NCI-H128 (cell line): Measurements from ENCODE around the gene SCUBE1.
A peak's percentile ranks its signal among the peaks of the same experiment; 100 is the strongest.
"Not testable (repeated sequence)": the region's sequence is repeated elsewhere in the genome, so short reads cannot be mapped to it uniquely, and the experiment has no call there.

ENCODE experiments used
- DNase-seq: peaks from one replicate; lab custom pipeline; 2025; ENCODE audit not compliant: unreplicated experiment; lab: John Stamatoyannopoulos, UW

SCUBE1 gene

GRCh38 chr22:43281394-43281793, 61.8 kb downstream of the SCUBE1 start:
- DNase-seq, result no peak

GRCh38 chr22:43280523-43280886, 62.7 kb downstream of the SCUBE1 start:
- DNase-seq, result not testable (repeated sequence)

DNA sequence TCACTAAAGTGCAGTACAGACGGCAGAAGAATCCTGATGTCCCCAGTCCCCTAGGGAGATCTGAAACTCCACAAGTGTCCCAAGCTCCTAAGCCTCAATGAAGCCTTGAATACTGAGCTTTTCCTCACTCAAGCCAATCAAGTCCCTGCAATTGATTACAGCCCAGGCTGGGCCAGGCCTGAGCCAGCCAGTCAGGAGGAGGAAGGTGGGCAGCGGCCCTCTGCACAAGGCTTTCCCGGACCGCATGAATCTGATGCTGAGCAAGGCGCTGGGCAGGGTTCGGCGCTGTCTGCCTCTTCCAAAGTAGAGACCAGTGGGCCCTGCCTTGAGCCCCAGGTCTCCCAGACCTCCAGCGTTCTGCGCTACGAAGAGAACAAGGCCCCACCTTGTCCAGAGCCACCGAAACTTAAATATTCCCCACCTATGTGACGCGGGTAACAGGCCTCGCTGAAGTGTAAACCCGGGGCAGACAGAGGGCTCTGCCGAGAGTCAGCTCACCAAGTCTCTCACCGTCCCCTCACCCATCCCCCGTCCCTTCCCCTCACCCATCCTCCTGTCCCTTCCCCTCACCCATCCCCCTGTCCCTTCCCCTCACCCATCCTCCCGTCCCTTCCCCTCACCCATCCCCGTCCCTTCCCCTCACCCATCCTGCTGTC, 63.2 kb downstream of the SCUBE1 start:
- DNase-seq, result no peak

DNA sequence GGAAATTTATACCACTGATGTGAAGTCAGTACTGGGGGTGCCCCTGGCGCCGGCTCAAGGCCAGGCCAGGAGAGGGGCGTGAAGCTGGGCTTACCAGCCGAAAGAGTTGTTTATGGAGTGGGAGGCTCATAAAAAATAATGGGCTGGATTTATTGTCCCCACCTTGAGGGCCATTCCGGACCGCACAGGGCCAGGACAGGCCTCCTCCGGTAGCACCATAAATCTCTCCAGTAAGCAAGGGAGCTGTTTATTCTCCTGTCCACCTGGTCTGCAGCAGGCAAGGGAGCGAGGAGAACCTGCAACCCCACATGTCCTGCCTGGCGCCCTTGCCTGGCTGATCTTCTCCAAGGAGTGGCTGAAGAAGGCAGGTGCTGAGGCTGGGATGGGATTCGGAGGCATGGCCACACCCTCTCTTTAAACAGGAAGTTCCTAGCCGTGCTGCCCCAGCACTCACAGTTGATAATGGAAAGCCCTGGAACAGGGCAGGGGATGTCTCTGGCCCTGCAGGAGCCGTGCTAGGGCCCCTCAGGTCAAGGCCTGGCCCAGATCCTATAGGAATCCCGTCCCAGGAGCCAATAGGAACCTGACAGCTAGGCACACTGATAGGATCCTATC, 65.1 kb downstream of the SCUBE1 start:
- no peak for DNase-seq

DNA sequence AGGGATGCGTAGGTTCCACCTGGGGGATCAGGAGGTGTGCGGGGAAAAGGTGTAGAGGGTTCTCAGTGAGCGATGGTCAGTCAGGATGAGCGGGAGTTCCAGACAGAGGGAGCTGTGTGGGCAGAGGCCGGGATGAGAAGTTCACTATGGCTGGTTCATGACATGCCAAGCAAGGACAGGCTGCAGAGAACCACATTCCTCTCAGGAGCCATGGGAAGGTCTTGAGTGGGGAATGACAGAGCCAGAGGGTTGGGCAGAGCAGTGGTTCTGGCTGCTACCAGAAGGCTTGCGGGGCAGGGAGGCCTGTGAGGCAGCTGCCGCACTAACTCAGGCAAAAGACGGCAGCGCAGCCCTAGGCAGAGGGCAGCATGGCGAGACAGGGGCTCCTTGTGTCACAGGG, 66.1 kb downstream of the SCUBE1 start:
- no peak for DNase-seq

- DNase-seq, result no peak
These were observed 66.9 kb downstream of the SCUBE1 start for GRCh38 chr22:43276321-43276720.

- no peak for DNase-seq
These were observed 67.4 kb downstream of the SCUBE1 start for GRCh38 chr22:43275545-43276317.

DNA sequence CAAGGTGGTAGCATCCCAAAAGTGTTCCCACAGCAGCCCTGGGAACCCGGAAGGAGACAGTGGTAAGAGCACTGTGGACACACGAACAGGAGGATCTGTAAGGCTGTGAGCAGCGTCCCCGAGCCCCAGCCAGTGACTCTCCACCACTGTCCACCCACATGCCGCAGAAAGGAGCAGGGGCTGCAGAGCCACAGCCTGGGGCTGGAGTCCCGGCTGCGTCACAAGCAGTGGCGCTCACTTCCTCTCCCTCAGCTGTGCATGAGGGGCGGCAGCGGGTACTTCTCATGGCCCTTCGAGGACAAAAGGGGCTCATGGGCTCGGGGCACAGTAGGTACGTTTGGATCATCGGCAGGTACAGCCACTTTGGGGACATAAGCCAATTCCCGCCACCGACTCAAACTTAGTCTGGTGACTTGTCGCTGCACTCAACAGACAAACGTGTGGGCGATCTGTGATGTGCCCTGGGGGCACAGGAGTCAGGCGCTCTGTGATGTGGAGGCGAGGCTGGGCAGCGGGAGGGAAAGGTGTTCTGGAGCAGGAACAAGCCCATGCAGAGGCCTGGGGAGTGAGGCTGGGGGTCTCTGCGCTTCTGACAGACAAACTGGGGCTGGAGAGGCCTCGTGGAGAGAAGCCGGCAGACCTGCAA, 68.5 kb downstream of the SCUBE1 start:
- no peak for DNase-seq

DNA sequence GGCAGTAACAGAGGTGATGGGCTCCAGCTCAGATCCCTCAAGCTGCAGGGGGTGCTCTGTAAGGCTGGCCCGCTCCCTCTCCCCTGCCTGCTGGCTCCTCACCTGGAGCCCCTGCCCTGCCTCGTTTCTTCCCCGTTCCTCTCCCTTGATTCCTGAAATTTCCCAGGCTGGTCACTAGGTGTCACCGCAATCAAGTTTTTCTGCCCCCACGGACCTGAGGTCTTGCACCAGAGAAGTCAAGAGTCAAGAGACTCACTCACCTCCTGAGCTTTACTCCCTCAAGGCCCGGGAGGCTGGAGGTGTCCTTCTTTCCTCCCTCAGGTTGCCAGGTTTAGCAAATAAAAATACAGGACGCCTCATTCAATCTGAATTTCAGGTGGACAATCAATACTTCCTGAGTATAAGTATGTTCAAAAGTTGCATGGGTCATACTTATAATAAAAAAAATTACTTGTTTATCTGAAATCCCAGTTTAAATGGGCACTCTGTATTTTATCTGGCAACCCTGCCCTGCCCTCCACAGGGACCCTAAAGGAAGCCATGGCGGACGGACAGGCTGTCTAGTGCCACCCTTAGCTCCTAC, 69.2 kb downstream of the SCUBE1 start:
- peak; percentile 1 for DNase-seq

GRCh38 chr22:43272869-43273318, 70.3 kb downstream of the SCUBE1 start:
- no peak for DNase-seq

- no peak for DNase-seq
These were observed 70.9 kb downstream of the SCUBE1 start for GRCh38 chr22:43272301-43272700.

DNA sequence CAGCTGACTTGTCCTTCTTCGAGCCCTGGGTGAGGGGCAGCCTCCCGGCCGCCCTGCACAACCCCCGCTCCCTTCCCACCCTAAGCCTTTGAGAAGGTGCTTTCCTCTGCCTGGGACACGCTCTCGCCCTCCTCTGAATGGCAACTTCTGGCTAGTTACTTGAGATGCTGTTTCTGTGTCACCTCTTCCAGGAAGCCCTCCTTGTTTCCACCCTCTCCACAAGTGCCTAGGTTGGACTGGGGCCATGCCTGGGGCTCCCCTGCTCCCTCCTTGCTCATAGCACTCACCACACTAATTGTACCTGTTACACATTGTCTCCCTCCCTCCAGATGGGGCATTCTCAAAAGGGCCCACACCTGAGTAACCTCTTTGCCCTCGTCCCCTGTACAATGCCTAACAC, 72.2 kb downstream of the SCUBE1 start:
- DNase-seq, result no peak

DNA sequence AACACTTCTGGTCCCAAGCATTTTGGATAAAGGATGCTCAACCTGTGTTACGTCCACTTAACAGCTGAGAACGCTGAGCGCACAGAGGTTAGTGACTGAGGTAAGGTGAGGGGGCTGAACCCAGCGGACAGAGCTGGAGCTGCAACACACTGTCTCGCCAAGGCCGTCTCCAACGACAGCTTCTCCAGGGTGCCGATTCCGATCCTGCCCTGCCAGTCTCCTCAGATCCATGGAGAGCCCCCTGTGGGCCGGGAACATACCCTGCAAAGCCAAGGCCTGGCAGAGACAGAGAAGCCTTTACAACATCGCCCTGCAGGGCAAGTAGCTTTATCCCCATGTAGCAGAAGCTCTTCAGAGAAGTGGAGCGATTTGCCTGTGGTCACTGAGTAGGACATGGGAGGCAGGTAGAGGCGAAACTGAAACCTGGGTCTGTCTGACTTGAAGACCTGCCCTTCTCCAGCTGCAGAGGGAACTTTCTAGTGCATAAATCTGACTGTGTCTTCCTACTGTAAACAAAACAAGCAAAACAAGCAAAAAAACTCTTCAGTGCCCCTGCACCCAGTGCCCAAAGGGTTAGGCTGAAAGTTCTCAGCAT, 72.8 kb downstream of the SCUBE1 start:
- no peak for DNase-seq

GRCh38 chr22:43269646-43270045, 73.5 kb downstream of the SCUBE1 start:
- DNase-seq, result no peak

GRCh38 chr22:43269246-43269645, 73.9 kb downstream of the SCUBE1 start:
- no peak for DNase-seq

GRCh38 chr22:43267981-43268660, 75.1 kb downstream of the SCUBE1 start:
- no peak for DNase-seq

DNA sequence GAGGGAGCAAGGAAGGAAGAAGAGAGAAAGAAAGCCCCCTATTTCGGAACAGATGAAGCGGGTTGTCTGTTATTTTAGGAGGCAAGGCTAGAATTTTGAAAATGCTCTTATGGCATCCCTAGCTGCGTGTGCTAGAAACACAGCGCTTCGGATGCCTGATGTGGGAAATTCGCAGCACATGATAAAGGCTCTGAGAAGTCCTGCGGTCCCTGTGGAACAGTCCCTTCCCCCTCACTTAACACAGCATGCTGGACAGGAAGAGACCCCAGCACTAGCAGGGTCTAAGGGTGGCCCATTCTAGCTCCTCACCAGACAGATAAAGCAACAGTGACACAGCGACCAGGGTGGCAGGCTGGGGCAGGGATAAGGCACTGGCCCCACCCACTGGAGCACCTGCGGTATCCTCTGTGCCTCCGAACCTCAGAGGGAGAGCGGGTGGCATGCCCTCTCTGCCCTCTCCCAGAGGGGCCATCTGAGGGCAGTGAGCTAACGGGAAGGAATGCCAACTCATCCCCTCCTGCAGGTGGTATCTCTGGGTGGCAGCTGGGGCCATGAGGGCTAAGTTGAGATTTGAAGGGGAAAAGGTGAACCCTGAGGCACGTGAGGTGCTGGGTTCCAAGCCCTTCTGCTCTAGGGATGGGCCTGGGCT, 75.7 kb downstream of the SCUBE1 start:
- no peak for DNase-seq

GRCh38 chr22:43266076-43266475, 77.1 kb downstream of the SCUBE1 start:
- DNase-seq, result no peak

DNA sequence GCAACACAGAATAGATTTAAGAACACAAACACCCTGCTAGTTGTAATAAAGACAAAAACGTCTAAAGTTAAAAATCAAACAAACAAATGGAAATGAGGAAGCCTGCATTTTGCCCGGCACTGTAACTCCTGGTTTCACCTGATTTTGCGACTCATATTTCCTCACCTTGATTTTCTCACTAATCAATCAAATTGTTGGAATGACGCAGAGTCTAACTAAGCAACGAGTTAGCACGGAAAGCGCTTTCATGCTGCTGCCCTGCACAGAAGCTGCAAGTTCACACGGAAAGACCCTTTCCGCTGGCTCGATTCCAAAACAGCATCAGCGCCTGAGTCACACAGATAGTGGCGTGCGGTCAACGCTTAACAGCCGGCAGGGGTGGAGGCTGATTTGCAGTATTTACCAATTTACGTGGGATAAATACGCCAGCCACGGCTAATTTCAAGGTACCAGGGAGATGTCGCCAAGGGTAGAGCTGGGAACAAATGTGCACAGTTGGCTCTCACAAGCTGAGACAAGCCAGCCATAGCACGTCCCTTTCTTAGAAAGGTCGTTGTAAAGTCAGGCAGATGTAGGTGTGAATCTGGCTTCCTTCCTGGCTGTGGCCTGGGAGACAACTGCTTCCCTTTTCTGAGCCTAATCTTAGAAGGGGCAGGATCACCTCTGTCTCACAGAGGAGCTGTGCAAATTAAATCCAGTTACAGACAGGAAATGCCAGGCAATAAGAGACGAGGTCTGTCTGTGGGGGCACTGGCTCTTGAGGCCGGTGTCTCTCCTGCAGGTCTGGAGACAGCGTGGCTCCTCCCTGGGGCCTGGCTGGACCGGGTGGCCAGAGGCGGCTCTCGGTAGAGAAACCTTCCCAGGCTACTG, 79.3 kb downstream of the SCUBE1 start:
- peak; percentile 43 for DNase-seq
